OCI-LY7 (cell line): ENCODE data around the gene ABCF3.

Experiments used
- CTCF ChIP-seq: fragments of 200-600 bp; sonication (generic); conservative IDR thresholded peaks from 2 replicates; pipeline ENCODE4 v1.5.1; 2014; ENCODE audit warnings: mild to moderate bottlenecking, antibody characterized with exemption, low read length, moderate library complexity, mixed read lengths
- EZH2phosphoT487 ChIP-seq: fragments of 200-600 bp; sonication (generic); IDR thresholded peaks from 2 replicates; pipeline ENCODE4 v1.6.1; 2018; ENCODE audit warnings: low read depth, borderline replicate concordance, mild to moderate bottlenecking, mixed run types, antibody characterized with exemption, low read length, moderate library complexity, mixed read lengths

DNA sequence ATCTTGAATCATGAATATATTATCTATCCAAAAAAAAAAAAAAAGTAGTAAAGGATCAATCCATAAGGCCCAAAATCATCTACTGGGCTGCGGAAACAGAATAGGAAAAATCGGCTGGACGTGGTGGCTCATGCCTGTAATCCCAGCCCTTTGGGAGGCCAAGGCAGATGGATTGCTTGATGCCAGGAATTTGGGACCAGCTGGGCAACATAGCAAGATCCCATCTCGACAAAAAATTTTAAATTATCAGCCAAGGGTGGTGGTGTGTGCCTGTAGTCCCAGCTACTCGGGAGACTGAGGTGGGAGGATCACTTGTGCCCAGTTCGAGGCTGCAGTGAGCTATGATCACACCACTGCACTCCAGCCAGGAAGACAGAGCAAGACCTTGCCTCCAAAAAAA lies 36.9 kb upstream of the ABCF3 start:
- no peak for TF ChIP-seq CTCF
- no peak for TF ChIP-seq EZH2phosphoT487
